Upper lobe of left lung (tissue), 4 donors: ENCODE results near the gene GGT5.
"Not testable (repeated sequence)": the region's sequence is repeated elsewhere in the genome, so short reads cannot be mapped to it uniquely, and the experiment has no call there.

Experiments
- POLR2A ChIP-seq, 4 donors: fragments of 450-650 bp; IDR thresholded peaks; one replicate each; pipeline ENCODE4 v1.5.1; 2016 to 2017; ENCODE audit warnings: antibody characterized with exemption in 4 of 4, mild to moderate bottlenecking in 2 of 4
- POLR2AphosphoS5 ChIP-seq, 2 donors: sonication (generic); formaldehyde crosslinking; IDR thresholded peaks; one replicate each; pipeline ENCODE4 v1.5.1; 2017; ENCODE audit warnings: antibody characterized with exemption in 2 of 2

GRCh38 chr22:24262185-24262749 is 17.4 kb upstream of the GGT5 start:
- TF ChIP-seq POLR2A, POLR2AphosphoS5 (IDR thresholded peaks at IDR 0.05): not testable (repeated sequence)
